C4-2B (cell line): ENCODE results near the gene NRP2.

ENCODE experiments used
- ZFX ChIP-seq: fragments of 450-650 bp; IDR thresholded peaks from 2 replicates; pipeline ENCODE4 v1.6.1; 2017
- TF ChIP-seq, protein P1 (sequence below): fragments of 450-650 bp; conservative IDR thresholded peaks from 2 replicates; pipeline ENCODE4 v1.5.1; 2017; ENCODE audit warnings: mild to moderate bottlenecking

DNA sequence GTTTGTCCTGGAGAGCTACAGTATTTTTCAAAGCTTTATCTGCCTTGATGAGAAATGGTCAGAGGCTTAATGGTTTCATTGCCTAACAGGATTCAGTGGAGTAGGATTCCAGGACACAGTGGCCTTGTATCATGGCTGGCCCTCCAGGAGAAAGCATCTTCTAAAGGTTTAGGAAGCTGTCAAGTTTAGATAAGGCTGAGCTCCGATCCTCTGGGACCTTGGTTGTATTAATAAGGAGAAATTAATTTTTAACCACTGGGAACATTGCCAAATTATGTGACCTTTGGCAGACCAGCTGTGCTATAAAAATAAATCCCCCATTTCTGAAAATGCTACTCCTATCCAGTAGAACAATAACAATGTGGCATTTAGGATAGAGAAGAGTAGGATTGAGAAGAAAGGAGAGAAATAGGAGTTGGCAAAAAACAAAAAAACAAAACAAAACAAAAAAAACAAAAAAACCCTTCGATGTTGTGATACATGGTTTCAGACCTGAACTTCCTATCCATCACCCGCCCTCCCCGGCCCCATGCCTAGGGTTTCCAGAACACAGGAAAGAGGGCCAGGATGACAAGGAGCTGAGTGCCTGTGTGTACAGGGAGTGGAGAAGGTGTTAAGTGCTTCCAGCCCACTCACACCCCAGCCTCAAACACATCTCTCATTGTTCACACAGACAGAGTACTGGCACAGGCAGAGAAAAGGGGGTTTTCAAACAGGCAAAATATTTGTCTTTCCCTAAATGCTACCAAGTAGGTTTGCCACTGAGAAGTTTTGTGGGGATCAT, 6.3 kb downstream of the NRP2 start:
- TF ChIP-seq, protein P1, sequence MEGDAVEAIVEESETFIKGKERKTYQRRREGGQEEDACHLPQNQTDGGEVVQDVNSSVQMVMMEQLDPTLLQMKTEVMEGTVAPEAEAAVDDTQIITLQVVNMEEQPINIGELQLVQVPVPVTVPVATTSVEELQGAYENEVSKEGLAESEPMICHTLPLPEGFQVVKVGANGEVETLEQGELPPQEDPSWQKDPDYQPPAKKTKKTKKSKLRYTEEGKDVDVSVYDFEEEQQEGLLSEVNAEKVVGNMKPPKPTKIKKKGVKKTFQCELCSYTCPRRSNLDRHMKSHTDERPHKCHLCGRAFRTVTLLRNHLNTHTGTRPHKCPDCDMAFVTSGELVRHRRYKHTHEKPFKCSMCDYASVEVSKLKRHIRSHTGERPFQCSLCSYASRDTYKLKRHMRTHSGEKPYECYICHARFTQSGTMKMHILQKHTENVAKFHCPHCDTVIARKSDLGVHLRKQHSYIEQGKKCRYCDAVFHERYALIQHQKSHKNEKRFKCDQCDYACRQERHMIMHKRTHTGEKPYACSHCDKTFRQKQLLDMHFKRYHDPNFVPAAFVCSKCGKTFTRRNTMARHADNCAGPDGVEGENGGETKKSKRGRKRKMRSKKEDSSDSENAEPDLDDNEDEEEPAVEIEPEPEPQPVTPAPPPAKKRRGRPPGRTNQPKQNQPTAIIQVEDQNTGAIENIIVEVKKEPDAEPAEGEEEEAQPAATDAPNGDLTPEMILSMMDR, result no peak
- no peak for TF ChIP-seq ZFX
